HepG2 (cell line): Measurements from ENCODE around the gene ACSS3. TPM values are rescaled to one million over a fixed set of nuclear protein-coding genes. Genes with fewer than 3 reads are reported as not detected.

Source experiments
- CBFB ChIP-seq: sonication (generic); formaldehyde crosslinking; IDR thresholded peaks from 2 replicates; pipeline ENCODE4 v1.4.0; 2020; ENCODE audit warnings: missing genetic modification reagents
- CCAR2 ChIP-seq: fragments of 200-400 bp; formaldehyde crosslinking; optimal IDR thresholded peaks from 2 replicates; pipeline ENCODE3; 2018; ENCODE audit warnings: low read depth, mild to moderate bottlenecking, low read length, moderate library complexity
- DDIT3 ChIP-seq: sonication (generic); formaldehyde crosslinking; IDR thresholded peaks from 2 replicates; pipeline ENCODE4 v1.4.0; 2020; ENCODE audit warnings: mild to moderate bottlenecking, missing genetic modification reagents
- DRAP1 ChIP-seq: IDR thresholded peaks from 2 replicates; pipeline ENCODE4 v1.6.1; 2016; ENCODE audit warnings: missing genetic modification reagents, missing compliant biosample characterization
- KLF15 ChIP-seq: sonication (generic); formaldehyde crosslinking; IDR thresholded peaks from 2 replicates; pipeline ENCODE4 v1.8.1; 2023; ENCODE audit warnings: borderline replicate concordance, mild to moderate bottlenecking, inconsistent platforms, missing genetic modification reagents, mixed read lengths
- MIER3 ChIP-seq: IDR thresholded peaks from 2 replicates; pipeline ENCODE4 v1.6.1; 2016; ENCODE audit warnings: missing compliant biosample characterization, borderline replicate concordance
- MLLT10 ChIP-seq: sonication (generic); formaldehyde crosslinking; IDR thresholded peaks from 2 replicates; pipeline ENCODE4 v1.4.0; 2020; ENCODE audit warnings: missing genetic modification reagents
- NCOA1 ChIP-seq: sonication (generic); formaldehyde crosslinking; IDR thresholded peaks from 2 replicates; pipeline ENCODE4 v1.9.0; 2021; ENCODE audit warnings: missing genetic modification reagents
- POLR2AphosphoS5 ChIP-seq: IDR thresholded peaks from 2 replicates; pipeline ENCODE4 v1.6.1; 2012; ENCODE audit warnings: low read depth, low read length
- SIN3A ChIP-seq: IDR thresholded peaks from 2 replicates; pipeline ENCODE4 v1.6.1; 2011; ENCODE audit warnings: low read depth, mild to moderate bottlenecking, control low read depth, low read length, borderline replicate concordance
- TBL1XR1 ChIP-seq: fragments of 150-350 bp; IDR thresholded peaks from 2 replicates; pipeline ENCODE4 v1.6.1; 2014; ENCODE audit warnings: borderline replicate concordance, low read length; ENCODE audit not compliant: partially characterized antibody
- ZNF768 ChIP-seq: sonication (generic); formaldehyde crosslinking; IDR thresholded peaks from 2 replicates; pipeline ENCODE4 v1.4.0; 2020; ENCODE audit warnings: missing genetic modification reagents
- ZNF780A ChIP-seq: sonication (generic); formaldehyde crosslinking; IDR thresholded peaks from 2 replicates; pipeline ENCODE4 v1.8.0; 2022; ENCODE audit warnings: mild to moderate bottlenecking, missing genetic modification reagents, moderate library complexity
- polyA plus RNA-seq, 8 experiments: library from polyadenylated mRNA; depleted of rRNA in 3 of 8; stranded (reverse) in 7 of 8; unstranded in 1 of 8; fragments of >200 nt; fragmentation: Illumina TruSeq in 4 of 8; extraction: Trizol in 4 of 8; gene quantifications; 2 replicates each; pipeline versions ENCODE4 v1.2.1 to v1.2.3, GENCODE V29; 2011 to 2016; ENCODE audit warnings: low read depth in 4 of 8, missing spikeins in 1 of 8, mixed read lengths in 1 of 8; ENCODE audit not compliant: insufficient read depth in 1 of 8
- total RNA-seq, 5 experiments: library from RNA; depleted of rRNA; stranded (reverse); fragments of >200 nt; fragmentation: Illumina TruSeq; extraction: Trizol; gene quantifications; 2 replicates each; pipeline ENCODE4 v1.2.3, GENCODE V29; 2016; ENCODE audit warnings: low read depth in 1 of 5
- TF ChIP-seq, protein P1 (sequence below): sonication (generic); formaldehyde crosslinking; IDR thresholded peaks from 2 replicates; pipeline ENCODE4 v1.4.0; 2020; ENCODE audit warnings: missing genetic modification reagents
- TF ChIP-seq, protein P2 (sequence below): sonication (generic); formaldehyde crosslinking; IDR thresholded peaks from 2 replicates; pipeline ENCODE4 v1.8.0; 2022; ENCODE audit warnings: low read depth, missing genetic modification reagents
- TF ChIP-seq, protein P3 (sequence below): sonication (generic); formaldehyde crosslinking; IDR thresholded peaks from 2 replicates; pipeline ENCODE4 v1.4.0; 2020; ENCODE audit warnings: missing genetic modification reagents
- TF ChIP-seq, protein P4 (sequence below): sonication (generic); formaldehyde crosslinking; IDR thresholded peaks from 2 replicates; pipeline ENCODE4 v1.8.1; 2023; ENCODE audit warnings: mild to moderate bottlenecking, inconsistent platforms, moderate library complexity, missing genetic modification reagents, borderline replicate concordance
- TF ChIP-seq, protein P5 (sequence below): IDR thresholded peaks from 2 replicates; pipeline ENCODE4 v1.6.1; 2016; ENCODE audit warnings: missing compliant biosample characterization, missing genetic modification reagents, borderline replicate concordance

ACSS3 gene
- total and polyA plus RNA-seq, 2 of the 13 experiments (the other 11 are each of a cell fraction or from before 2014, with no cell fraction given), result 79.5 to 86.3 TPM

GRCh38 chr12:81078469-81079196 lies 754 bp downstream of the ACSS3 start (continued):
- no peak for TF ChIP-seq MLLT10 (CRISPR knock-in tag)
- TF ChIP-seq, protein P1, sequence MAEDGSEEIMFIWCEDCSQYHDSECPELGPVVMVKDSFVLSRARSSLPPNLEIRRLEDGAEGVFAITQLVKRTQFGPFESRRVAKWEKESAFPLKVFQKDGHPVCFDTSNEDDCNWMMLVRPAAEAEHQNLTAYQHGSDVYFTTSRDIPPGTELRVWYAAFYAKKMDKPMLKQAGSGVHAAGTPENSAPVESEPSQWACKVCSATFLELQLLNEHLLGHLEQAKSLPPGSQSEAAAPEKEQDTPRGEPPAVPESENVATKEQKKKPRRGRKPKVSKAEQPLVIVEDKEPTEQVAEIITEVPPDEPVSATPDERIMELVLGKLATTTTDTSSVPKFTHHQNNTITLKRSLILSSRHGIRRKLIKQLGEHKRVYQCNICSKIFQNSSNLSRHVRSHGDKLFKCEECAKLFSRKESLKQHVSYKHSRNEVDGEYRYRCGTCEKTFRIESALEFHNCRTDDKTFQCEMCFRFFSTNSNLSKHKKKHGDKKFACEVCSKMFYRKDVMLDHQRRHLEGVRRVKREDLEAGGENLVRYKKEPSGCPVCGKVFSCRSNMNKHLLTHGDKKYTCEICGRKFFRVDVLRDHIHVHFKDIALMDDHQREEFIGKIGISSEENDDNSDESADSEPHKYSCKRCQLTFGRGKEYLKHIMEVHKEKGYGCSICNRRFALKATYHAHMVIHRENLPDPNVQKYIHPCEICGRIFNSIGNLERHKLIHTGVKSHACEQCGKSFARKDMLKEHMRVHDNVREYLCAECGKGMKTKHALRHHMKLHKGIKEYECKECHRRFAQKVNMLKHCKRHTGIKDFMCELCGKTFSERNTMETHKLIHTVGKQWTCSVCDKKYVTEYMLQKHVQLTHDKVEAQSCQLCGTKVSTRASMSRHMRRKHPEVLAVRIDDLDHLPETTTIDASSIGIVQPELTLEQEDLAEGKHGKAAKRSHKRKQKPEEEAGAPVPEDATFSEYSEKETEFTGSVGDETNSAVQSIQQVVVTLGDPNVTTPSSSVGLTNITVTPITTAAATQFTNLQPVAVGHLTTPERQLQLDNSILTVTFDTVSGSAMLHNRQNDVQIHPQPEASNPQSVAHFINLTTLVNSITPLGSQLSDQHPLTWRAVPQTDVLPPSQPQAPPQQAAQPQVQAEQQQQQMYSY (CRISPR knock-in tag), result peak; percentile 85
- TF ChIP-seq, protein P2, sequence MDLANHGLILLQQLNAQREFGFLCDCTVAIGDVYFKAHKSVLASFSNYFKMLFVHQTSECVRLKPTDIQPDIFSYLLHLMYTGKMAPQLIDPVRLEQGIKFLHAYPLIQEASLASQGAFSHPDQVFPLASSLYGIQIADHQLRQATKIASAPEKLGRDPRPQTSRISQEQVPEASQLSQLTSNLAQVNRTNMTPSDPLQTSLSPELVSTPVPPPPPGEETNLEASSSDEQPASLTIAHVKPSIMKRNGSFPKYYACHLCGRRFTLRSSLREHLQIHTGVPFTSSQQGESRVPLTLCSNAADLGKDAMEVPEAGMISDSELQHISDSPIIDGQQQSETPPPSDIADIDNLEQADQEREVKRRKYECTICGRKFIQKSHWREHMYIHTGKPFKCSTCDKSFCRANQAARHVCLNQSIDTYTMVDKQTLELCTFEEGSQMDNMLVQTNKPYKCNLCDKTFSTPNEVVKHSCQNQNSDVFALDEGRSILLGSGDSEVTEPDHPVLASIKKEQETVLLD (CRISPR knock-in tag), result no peak
- TF ChIP-seq, protein P3, sequence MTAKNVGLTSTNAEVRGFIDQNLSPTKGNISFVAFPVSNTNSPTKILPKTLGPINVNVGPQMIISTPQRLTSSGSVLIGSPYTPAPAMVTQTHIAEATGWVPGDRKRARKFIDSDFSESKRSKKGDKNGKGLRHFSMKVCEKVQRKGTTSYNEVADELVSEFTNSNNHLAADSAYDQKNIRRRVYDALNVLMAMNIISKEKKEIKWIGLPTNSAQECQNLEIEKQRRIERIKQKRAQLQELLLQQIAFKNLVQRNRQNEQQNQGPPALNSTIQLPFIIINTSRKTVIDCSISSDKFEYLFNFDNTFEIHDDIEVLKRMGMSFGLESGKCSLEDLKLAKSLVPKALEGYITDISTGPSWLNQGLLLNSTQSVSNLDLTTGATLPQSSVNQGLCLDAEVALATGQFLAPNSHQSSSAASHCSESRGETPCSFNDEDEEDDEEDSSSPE (CRISPR knock-in tag), result no peak
- TF ChIP-seq NCOA1 (CRISPR knock-in tag), result no peak
- no peak for TF ChIP-seq CCAR2
- TF ChIP-seq CBFB (CRISPR knock-in tag), result no peak
- TF ChIP-seq ZNF780A (CRISPR knock-in tag), result no peak
- TF ChIP-seq DRAP1 (CRISPR knock-in tag), result peak; percentile 94
- TF ChIP-seq SIN3A, result peak; percentile 74; the same call in 1 of the 2 replicates
- peak; percentile 47; the same call in 1 of the 2 replicates for TF ChIP-seq MIER3 (CRISPR knock-in tag)
- TF ChIP-seq POLR2AphosphoS5, result peak; percentile 82
- TF ChIP-seq TBL1XR1, result no peak
- TF ChIP-seq, protein P4, sequence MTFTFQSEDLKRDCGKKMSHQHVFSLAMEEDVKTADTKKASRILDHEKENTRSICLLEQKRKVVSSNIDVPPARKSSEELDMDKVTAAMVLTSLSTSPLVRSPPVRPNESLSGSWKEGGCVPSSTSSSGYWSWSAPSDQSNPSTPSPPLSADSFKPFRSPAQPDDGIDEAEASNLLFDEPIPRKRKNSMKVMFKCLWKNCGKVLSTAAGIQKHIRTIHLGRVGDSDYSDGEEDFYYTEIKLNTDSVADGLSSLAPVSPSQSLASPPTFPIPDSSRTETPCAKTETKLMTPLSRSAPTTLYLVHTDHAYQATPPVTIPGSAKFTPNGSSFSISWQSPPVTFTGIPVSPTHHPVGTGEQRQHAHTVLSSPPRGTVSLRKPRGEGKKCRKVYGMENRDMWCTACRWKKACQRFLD (CRISPR knock-in tag), result no peak
- TF ChIP-seq, protein P5, sequence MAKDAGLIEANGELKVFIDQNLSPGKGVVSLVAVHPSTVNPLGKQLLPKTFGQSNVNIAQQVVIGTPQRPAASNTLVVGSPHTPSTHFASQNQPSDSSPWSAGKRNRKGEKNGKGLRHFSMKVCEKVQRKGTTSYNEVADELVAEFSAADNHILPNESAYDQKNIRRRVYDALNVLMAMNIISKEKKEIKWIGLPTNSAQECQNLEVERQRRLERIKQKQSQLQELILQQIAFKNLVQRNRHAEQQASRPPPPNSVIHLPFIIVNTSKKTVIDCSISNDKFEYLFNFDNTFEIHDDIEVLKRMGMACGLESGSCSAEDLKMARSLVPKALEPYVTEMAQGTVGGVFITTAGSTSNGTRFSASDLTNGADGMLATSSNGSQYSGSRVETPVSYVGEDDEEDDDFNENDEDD (CRISPR knock-in tag), result no peak
- TF ChIP-seq ZNF768 (CRISPR knock-in tag), result no peak
- no peak for TF ChIP-seq KLF15 (CRISPR knock-in tag)
- no peak for TF ChIP-seq DDIT3 (CRISPR knock-in tag)
